NCI-H524 treated with DMSO at 0.1 percent for 48 hours (cell line): ENCODE measurements around the gene KLHL3.

Experiments used
- DNase-seq: peaks from one replicate; lab custom pipeline; 2025; lab: John Stamatoyannopoulos, UW

The KLHL3 gene

GRCh38 chr5:137611011-137611580 is 124.8 kb downstream of the KLHL3 start:
- no peak for DNase-seq

- DNase-seq: no peak
Observed at GRCh38 chr5:137610598-137610997, 125.3 kb downstream of the KLHL3 start.

- no peak for DNase-seq
Observed at GRCh38 chr5:137609127-137609526, 126.8 kb downstream of the KLHL3 start.

- no peak for DNase-seq
Observed at GRCh38 chr5:137607771-137608170, 128.1 kb downstream of the KLHL3 start.

GRCh38 chr5:137606401-137606800 is 129.5 kb downstream of the KLHL3 start:
- no peak for DNase-seq

GRCh38 chr5:137605411-137605810 is 130.5 kb downstream of the KLHL3 start:
- DNase-seq: peak; percentile 38

GRCh38 chr5:137604348-137605095 is 131.4 kb downstream of the KLHL3 start:
- DNase-seq: no peak

GRCh38 chr5:137603891-137604290 is 132.0 kb downstream of the KLHL3 start:
- DNase-seq: no peak

- DNase-seq: no peak
Observed at GRCh38 chr5:137603356-137603755, 132.5 kb downstream of the KLHL3 start.

- no peak for DNase-seq
Observed at GRCh38 chr5:137602721-137603273, 133.1 kb downstream of the KLHL3 start.

- no peak for DNase-seq
Observed at GRCh38 chr5:137600721-137601360, 135.0 kb downstream of the KLHL3 start.

- DNase-seq: no peak
Observed at GRCh38 chr5:137599457-137599856, 136.4 kb downstream of the KLHL3 start.

- peak; percentile 43 for DNase-seq
Observed at GRCh38 chr5:137598399-137598798, 137.5 kb downstream of the KLHL3 start.

GRCh38 chr5:137596941-137597340 is 138.9 kb downstream of the KLHL3 start:
- no peak for DNase-seq

GRCh38 chr5:137595396-137596079 is 140.4 kb downstream of the KLHL3 start:
- DNase-seq: no peak

GRCh38 chr5:137594717-137595116 is 141.2 kb downstream of the KLHL3 start:
- no peak for DNase-seq

- no peak for DNase-seq
Observed at GRCh38 chr5:137592317-137592716, 143.6 kb downstream of the KLHL3 start.

GRCh38 chr5:137589185-137589584 is 146.7 kb downstream of the KLHL3 start:
- DNase-seq: no peak

- DNase-seq: no peak
Observed at GRCh38 chr5:137587919-137588318, 148.0 kb downstream of the KLHL3 start.

GRCh38 chr5:137584262-137584661 is 151.6 kb downstream of the KLHL3 start:
- DNase-seq: no peak

GRCh38 chr5:137583129-137583528 is 152.8 kb downstream of the KLHL3 start:
- no peak for DNase-seq

- DNase-seq: no peak
Observed at GRCh38 chr5:137582218-137582617, 153.7 kb downstream of the KLHL3 start.
